Epithelial cell of prostate (primary cell): ENCODE measurements around the gene RAB3IP.
"Not testable (repeated sequence)": the region's sequence is repeated elsewhere in the genome, so short reads cannot be mapped to it uniquely, and the experiment has no call there.

ENCODE experiments used
- DNase-seq: peaks from one replicate; pipeline ENCODE4 v3.0.0-alpha.2; 2011; ENCODE audit warnings: low read depth, low spot score
- H3K27ac ChIP-seq: fragments of 450-650 bp; 2 replicates; pipeline ENCODE4 v1.5.1; 2017; ENCODE audit warnings: mild to moderate bottlenecking

Gene RAB3IP

GRCh38 chr12:69834147-69834546 is 95.5 kb downstream of the RAB3IP start:
- no peak overlapping the region for H3K27ac ChIP-seq
- DNase-seq = no peak

GRCh38 chr12:69834576-69834975 is 95.9 kb downstream of the RAB3IP start:
- no peak overlapping the region for H3K27ac ChIP-seq
- no peak for DNase-seq

- no peak for DNase-seq
- no peak overlapping the region for H3K27ac ChIP-seq
These were observed 96.4 kb downstream of the RAB3IP start for GRCh38 chr12:69835081-69835480.

- no peak for DNase-seq
- no peak overlapping the region for H3K27ac ChIP-seq
These were observed 97.4 kb downstream of the RAB3IP start for GRCh38 chr12:69836015-69836414.

GRCh38 chr12:69837191-69837590 is 98.5 kb downstream of the RAB3IP start:
- no peak overlapping the region for H3K27ac ChIP-seq
- DNase-seq = no peak

GRCh38 chr12:69837657-69838415 is 99.2 kb downstream of the RAB3IP start:
- no peak for DNase-seq
- H3K27ac ChIP-seq = no peak overlapping the region

- DNase-seq = no peak
These were observed 102.1 kb downstream of the RAB3IP start for GRCh38 chr12:69840727-69841126.

GRCh38 chr12:69843608-69844007 is 104.9 kb downstream of the RAB3IP start:
- no peak overlapping the region for H3K27ac ChIP-seq
- DNase-seq = no peak

More at GRCh38 chr12:69840727-69841126, 102.1 kb downstream of the RAB3IP start:
- no peak overlapping the region for H3K27ac ChIP-seq

- DNase-seq = no peak
- H3K27ac ChIP-seq = no peak overlapping the region
These were observed 105.8 kb downstream of the RAB3IP start for GRCh38 chr12:69844416-69844815.

GRCh38 chr12:69844836-69845235 is 106.2 kb downstream of the RAB3IP start:
- DNase-seq = no peak
- H3K27ac ChIP-seq = no peak overlapping the region

- H3K27ac ChIP-seq = no peak overlapping the region
- no peak for DNase-seq
These were observed 108.3 kb downstream of the RAB3IP start for GRCh38 chr12:69846976-69847375.

- DNase-seq = no peak
- H3K27ac ChIP-seq = no peak overlapping the region
These were observed 113.3 kb downstream of the RAB3IP start for GRCh38 chr12:69851976-69852375.

- not testable (repeated sequence) for H3K27ac ChIP-seq, DNase-seq
These were observed 114.7 kb downstream of the RAB3IP start for GRCh38 chr12:69853176-69853961.

GRCh38 chr12:69866698-69867097 is 128.0 kb downstream of the RAB3IP start:
- no peak for DNase-seq
- no peak overlapping the region for H3K27ac ChIP-seq

- no peak overlapping the region for H3K27ac ChIP-seq
- no peak for DNase-seq
These were observed 130.0 kb downstream of the RAB3IP start for GRCh38 chr12:69868695-69869094.

- H3K27ac ChIP-seq = peak overlapping the region; percentile 18
- DNase-seq = no peak
These were observed 134.1 kb downstream of the RAB3IP start for GRCh38 chr12:69872804-69873203.
